Esophagus squamous epithelium (tissue), 5 donors: ENCODE measurements around the gene ROBO3. TPM values are rescaled to one million over a fixed set of nuclear protein-coding genes. Genes with fewer than 3 reads are reported as not detected.

Source experiments
- DNase-seq: peaks from one replicate; lab custom pipeline; 2025; lab: John Stamatoyannopoulos, UW
- H3K27ac ChIP-seq, 4 donors: fragments of 200-600 bp; sonication (generic); one replicate each; pipeline ENCODE4 v1.5.1; 2016 to 2019; ENCODE audit warnings: mild to moderate bottlenecking in 1 of 4
- H3K27me3 ChIP-seq, 4 donors: fragments of 200-600 bp; sonication (generic); 1 replicate in 3 of 4; 2 replicates in 1 of 4; pipeline versions ENCODE4 v1.5.1 to v1.6.0; 2017 to 2021; ENCODE audit warnings: antibody characterized with exemption in 1 of 4
- H3K36me3 ChIP-seq, 3 donors: fragments of 200-600 bp; sonication (generic); one replicate each; pipeline ENCODE4 v1.5.1; 2016 to 2019
- H3K4me1 ChIP-seq, 3 donors: fragments of 200-600 bp; sonication (generic); one replicate each; pipeline ENCODE4 v1.5.1; 2017 to 2019
- H3K4me3 ChIP-seq, 4 donors: fragments of 200-600 bp; sonication (generic); 1 replicate in 3 of 4; 2 replicates in 1 of 4; pipeline ENCODE4 v1.5.1; 2016 to 2019; ENCODE audit warnings: mild to moderate bottlenecking in 2 of 4, moderate library complexity in 1 of 4
- H3K9me3 ChIP-seq, 3 donors: fragments of 200-600 bp; sonication (generic); one replicate each; pipeline ENCODE4 v1.5.1; 2016 to 2019
- POLR2A ChIP-seq, 4 donors: fragments of 450-650 bp; IDR thresholded peaks; one replicate each; pipeline ENCODE4 v1.6.1; 2017; ENCODE audit warnings: antibody characterized with exemption in 4 of 4, mild to moderate bottlenecking in 4 of 4, moderate library complexity in 3 of 4
- WGBS, 2 donors: methylation state at CpG; one replicate each; pipeline ENCODE4 v1.1.5; 2018; 5-methylcytosine and 5-hydroxymethylcytosine counted together
- intact Hi-C: fragments of 100-400 bp; cut with DNase I; formaldehyde crosslinking; loops from one replicate; pipeline ENCODE4 v1.15.0; 2022
- total RNA-seq, 4 donors: library from RNA; depleted of rRNA; stranded (reverse); fragments of >200 nt; gene quantifications; one replicate each; pipeline ENCODE4 v1.1.0, GENCODE V29; 2016
- TF ChIP-seq, protein P1 (sequence below), 6 experiments: fragments of 450-650 bp in 4 of 6; fragments of 200-600 bp in 2 of 6; sonication (generic) in 2 of 6; IDR thresholded peaks; one replicate each; pipeline ENCODE4 v1.5.1; 2016 to 2019; ENCODE audit warnings: antibody characterized with exemption in 6 of 6, mild to moderate bottlenecking in 4 of 6, moderate library complexity in 4 of 6
- donor health status: DM: yes; HTN: yes; CAD: no.

ROBO3 gene
- total RNA-seq, 4 donors from 2014 or later: 1.8 to 12.4 (median 3.8) TPM

DNA sequence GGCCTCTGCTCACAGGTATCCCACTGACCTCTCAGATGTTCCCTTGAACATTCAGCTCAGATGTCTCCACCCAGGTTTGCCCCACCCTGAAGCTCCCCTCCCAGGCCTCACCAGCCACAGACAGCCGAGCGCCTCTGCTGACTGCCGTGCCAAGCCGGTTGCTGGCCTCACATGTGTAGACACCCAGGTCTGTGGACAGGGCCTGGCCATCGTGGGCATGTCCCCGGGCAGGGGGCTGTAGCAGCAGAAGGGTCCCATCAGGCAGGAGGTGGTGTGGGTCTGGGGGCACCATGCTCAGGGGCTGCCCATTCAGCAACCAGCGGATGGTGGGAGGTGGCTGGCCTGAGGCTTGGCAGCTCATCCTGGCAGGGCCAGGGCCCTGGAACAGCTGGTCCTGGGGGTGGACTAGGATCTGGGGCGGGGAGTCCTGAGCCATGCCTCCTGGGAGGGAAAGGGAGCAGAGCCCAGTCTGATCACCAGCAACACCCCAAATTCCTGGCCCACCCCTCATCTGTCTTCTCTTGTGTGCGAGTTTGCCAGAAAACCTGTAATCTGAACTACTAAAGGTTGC is 31.7 kb downstream of the ROBO3 start:
- no peaks in the 10 kb centered on the region for H3K9me3 ChIP-seq
- no peak for DNase-seq
- H3K4me3 ChIP-seq: peak overlapping the region; percentile 14 to 57 (median 34)
- peaks cover 0 to 27% (median 0%) of the 10 kb centered on the region in 4 donors for H3K27me3 ChIP-seq
- peaks cover 0 to 58% (median 7%) of the 10 kb centered on the region in 3 donors for H3K4me1 ChIP-seq
- no peaks in the 10 kb centered on the region for H3K36me3 ChIP-seq
- TF ChIP-seq, protein P1, sequence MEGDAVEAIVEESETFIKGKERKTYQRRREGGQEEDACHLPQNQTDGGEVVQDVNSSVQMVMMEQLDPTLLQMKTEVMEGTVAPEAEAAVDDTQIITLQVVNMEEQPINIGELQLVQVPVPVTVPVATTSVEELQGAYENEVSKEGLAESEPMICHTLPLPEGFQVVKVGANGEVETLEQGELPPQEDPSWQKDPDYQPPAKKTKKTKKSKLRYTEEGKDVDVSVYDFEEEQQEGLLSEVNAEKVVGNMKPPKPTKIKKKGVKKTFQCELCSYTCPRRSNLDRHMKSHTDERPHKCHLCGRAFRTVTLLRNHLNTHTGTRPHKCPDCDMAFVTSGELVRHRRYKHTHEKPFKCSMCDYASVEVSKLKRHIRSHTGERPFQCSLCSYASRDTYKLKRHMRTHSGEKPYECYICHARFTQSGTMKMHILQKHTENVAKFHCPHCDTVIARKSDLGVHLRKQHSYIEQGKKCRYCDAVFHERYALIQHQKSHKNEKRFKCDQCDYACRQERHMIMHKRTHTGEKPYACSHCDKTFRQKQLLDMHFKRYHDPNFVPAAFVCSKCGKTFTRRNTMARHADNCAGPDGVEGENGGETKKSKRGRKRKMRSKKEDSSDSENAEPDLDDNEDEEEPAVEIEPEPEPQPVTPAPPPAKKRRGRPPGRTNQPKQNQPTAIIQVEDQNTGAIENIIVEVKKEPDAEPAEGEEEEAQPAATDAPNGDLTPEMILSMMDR (IDR thresholded peaks at IDR 0.05): no peak
- no peak for TF ChIP-seq POLR2A (IDR thresholded peaks at IDR 0.05)
- WGBS, 2 donors: 76 to 93% methylated on average over 2 to 4 of the region's 9 CpGs
- peak overlapping the region; percentile 46 to 87 (median 72) for H3K27ac ChIP-seq
- intact Hi-C loops: no loop called here

DNA sequence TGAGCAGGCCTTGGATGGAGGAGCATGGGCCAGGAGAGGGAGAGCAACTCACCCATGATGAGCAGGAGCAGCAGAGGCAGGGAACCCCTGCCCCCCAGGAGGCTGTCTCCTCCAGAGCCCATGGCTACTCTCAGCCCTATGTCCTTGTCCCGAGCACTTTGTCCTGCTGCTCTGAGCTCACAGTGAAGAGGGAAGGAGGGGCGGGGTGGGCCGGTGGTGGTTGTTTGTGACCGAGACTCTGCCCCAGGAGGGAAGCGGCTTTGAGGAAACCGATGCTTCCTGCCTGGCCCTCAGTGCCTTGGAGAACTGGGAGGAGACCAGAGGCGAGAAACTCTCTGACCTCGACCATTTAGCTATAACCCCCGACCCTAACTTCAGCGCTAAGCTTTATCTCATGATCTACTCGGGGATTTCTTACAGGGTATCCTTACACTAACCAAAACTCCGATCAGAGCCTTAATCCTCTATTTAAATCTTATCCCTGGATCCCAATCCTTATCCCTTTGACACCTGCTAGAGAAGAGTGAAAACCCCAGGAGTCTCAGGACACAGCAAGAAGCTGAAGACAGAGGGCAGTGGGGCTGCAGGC is 32.5 kb downstream of the ROBO3 start, which contains the start of gene ROBO4:
Gene ROBO4 (minus strand): TSS at position 192 of the 589 bp plus-strand sequence. CDS start 70 bp downstream, at position 122.
- Histone ChIP-seq H3K27me3 (peaks cover 0 to 27% (median 0%) of the 10 kb centered on the region in 4 donors), H3K4me3 (peak within 1 kb of the TSS; percentile 14 to 57 (median 34)), H3K36me3 (no peaks in the 10 kb centered on the region), H3K4me1 (peaks cover 0 to 49% (median 7%) of the 10 kb centered on the region in 3 donors), H3K27ac (peak within 1 kb of the TSS; percentile 46 to 87 (median 72)), H3K9me3 (no peaks in the 10 kb centered on the region)
- 46 to 49% methylated on average over 7 to 11 of the region's 12 CpGs for WGBS, 2 donors
- intact Hi-C loops: no loop called here
- TF ChIP-seq POLR2A (IDR thresholded peaks at IDR 0.05): no peak
- TF ChIP-seq, protein P1 (IDR thresholded peaks at IDR 0.05): no peak
- no peak for DNase-seq

DNA sequence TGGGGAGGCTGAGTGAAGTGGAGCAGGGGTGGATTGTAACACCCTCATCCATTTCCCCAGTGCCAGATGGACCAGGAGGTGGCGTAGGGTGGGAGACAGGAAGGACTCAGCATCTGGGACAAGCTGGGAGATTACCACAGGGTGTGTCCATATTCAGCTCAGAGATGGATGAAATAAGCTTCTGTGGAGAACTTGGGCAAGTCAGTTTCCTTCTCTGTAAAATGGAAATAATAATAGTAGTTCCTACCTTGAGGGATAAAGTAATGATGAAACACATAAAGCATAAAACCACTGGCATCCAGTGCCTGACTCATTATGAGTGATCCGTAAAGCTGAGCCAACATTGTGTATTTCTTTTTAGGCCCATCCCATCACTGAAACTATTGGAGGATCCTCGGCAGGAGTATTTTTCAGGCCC is 33.0 kb downstream of the ROBO3 start:
- intact Hi-C loops: no loop called here
- WGBS, 2 donors: 14 to 36% methylated on average over 3 of the region's 3 CpGs
- no peak for DNase-seq
- TF ChIP-seq POLR2A (IDR thresholded peaks at IDR 0.05): no peak
- TF ChIP-seq, protein P1 (IDR thresholded peaks at IDR 0.05): no peak
- Histone ChIP-seq H3K27me3 (peaks cover 0 to 29% (median 0%) of the 10 kb centered on the region in 4 donors), H3K4me3 (peak overlapping the region in 1 of 4 donors; percentile 57), H3K9me3 (no peaks in the 10 kb centered on the region), H3K27ac (peak overlapping the region; percentile 46 to 87 (median 72)), H3K36me3 (no peaks in the 10 kb centered on the region), H3K4me1 (peaks cover 0 to 48% (median 7%) of the 10 kb centered on the region in 3 donors)

DNA sequence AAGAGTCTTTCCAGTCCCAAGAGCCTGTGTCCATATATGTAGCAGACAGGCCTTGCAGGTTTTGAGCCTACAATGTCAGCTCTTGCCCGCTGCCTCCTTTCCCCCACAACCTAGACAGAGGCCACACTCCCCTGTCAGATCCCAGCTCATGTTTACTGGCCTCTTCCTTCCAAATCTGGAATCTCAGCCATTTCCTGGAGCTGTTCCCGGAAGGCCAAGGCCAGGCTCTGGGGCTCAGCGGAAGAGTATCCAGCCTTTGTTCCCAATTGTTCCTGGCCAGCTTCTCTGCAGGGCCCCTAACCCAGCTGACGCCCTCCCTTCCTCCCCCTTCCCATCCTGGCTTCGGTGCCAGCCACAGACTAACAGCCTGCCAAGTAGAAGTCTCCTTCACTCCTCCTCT is 33.5 kb downstream of the ROBO3 start:
- H3K27me3 ChIP-seq: peaks cover 0 to 34% (median 0%) of the 10 kb centered on the region in 4 donors
- peaks cover 0 to 46% (median 7%) of the 10 kb centered on the region in 3 donors for H3K4me1 ChIP-seq
- H3K4me3 ChIP-seq: no peak overlapping the region
- H3K36me3 ChIP-seq: no peaks in the 10 kb centered on the region
- TF ChIP-seq POLR2A (IDR thresholded peaks at IDR 0.05): no peak
- TF ChIP-seq, protein P1 (IDR thresholded peaks at IDR 0.05): no peak
- peak overlapping the region in 3 of 4 donors; percentile 67 to 87 (median 77) for H3K27ac ChIP-seq
- no peaks in the 10 kb centered on the region for H3K9me3 ChIP-seq
- WGBS, 2 donors: 27 to 36% methylated on average over 5 of the region's 5 CpGs
- intact Hi-C loops: no loop called here
- DNase-seq: no peak
